DMS153 (cell line): ENCODE results near the gene RGS12.

Source experiments
- DNase-seq: peaks from one replicate; lab custom pipeline; 2025; lab: John Stamatoyannopoulos, UW

The RGS12 gene, protein sequence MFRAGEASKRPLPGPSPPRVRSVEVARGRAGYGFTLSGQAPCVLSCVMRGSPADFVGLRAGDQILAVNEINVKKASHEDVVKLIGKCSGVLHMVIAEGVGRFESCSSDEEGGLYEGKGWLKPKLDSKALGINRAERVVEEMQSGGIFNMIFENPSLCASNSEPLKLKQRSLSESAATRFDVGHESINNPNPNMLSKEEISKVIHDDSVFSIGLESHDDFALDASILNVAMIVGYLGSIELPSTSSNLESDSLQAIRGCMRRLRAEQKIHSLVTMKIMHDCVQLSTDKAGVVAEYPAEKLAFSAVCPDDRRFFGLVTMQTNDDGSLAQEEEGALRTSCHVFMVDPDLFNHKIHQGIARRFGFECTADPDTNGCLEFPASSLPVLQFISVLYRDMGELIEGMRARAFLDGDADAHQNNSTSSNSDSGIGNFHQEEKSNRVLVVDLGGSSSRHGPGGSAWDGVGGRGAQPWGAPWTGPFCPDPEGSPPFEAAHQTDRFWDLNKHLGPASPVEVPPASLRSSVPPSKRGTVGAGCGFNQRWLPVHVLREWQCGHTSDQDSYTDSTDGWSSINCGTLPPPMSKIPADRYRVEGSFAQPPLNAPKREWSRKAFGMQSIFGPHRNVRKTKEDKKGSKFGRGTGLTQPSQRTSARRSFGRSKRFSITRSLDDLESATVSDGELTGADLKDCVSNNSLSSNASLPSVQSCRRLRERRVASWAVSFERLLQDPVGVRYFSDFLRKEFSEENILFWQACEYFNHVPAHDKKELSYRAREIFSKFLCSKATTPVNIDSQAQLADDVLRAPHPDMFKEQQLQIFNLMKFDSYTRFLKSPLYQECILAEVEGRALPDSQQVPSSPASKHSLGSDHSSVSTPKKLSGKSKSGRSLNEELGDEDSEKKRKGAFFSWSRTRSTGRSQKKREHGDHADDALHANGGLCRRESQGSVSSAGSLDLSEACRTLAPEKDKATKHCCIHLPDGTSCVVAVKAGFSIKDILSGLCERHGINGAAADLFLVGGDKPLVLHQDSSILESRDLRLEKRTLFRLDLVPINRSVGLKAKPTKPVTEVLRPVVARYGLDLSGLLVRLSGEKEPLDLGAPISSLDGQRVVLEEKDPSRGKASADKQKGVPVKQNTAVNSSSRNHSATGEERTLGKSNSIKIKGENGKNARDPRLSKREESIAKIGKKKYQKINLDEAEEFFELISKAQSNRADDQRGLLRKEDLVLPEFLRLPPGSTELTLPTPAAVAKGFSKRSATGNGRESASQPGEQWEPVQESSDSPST (N-terminal part only)

DNA sequence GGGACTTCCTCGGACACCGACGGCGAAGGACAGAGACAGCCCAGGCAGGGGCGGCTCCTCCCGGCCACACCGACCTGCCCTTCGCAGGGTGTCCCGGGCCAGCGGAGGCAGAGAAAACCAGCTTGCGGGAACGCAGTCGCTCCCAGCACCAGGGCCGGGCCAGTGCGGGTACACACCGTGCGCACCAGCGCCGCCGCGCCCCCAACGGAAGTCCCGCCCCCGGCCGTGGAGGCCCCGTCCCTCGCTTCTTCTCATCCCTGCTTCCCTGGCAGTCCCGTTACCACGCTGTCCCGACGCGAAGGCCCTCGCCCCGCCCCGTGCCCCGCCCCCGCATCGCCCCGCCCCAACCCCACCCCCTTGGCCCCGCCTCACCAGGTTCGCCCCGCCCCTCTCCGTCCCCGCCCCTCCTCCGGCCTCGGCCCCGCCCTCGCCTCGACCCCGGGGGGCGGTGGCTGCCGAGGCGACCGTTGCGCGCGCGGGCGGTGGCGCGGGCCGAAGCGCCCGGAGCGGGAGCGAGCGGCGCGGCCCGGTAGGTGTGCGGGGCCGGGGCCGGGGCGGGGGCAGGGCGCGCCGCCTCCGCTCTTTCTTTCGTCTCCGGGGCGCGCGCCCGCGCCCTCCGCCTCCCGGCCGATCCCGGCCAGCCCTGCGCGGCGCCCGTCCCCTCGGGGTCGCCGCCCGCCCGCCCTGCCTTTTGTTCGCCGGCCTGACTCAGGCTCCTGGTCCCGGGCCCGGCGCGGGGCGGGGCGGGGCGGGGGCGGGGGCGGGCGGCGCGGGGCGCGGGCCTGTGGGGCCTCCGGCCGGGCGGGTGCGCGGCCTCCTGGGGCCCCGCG, at the start of gene RGS12:
TSS of gene RGS12 (plus strand) at position 451 of the 830 bp plus-strand sequence. CDS start 23,150 bp downstream, outside the sequence.
- DNase-seq: peak; percentile 56

DNA sequence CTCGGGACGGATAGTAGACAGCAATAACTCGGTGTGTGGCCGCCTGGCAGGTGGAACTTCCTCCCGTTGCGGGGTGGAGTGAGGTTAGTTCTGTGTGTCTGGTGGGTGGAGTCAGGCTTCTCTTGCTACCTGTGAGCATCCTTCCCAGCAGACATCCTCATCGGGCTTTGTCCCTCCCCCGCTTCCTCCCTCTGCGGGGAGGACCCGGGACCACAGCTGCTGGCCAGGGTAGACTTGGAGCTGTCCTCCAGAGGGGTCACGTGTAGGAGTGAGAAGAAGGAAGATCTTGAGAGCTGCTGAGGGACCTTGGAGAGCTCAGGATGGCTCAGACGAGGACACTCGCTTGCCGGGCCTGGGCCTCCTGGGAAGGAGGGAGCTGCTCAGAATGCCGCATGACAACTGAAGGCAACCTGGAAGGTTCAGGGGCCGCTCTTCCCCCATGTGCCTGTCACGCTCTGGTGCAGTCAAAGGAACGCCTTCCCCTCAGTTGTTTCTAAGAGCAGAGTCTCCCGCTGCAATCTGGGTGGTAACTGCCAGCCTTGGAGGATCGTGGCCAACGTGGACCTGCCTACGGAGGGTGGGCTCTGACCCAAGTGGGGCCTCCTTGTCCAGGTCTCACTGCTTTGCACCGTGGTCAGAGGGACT, 49.6 kb upstream of the RGS12 start:
- DNase-seq: no peak

DNA sequence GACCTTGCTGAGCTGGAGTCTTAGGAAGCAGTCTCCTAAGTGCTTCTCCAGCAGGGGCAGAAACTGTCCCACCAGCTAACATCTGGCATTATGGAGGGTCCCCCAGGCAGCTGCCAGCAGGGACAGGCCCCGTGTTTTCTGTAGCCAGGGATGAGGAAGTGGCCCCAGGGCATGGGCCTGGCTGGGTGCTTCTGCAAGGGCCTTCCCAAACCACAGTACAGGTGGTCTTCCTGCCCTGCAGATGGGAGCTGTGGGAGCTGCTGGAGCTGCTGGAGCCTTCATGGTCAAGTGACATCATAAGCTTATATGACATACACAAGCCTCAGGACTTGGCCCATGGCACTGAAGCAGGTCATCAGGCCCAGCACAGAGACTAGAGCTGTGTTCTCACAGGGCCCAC, 48.8 kb upstream of the RGS12 start:
- DNase-seq: no peak

DNA sequence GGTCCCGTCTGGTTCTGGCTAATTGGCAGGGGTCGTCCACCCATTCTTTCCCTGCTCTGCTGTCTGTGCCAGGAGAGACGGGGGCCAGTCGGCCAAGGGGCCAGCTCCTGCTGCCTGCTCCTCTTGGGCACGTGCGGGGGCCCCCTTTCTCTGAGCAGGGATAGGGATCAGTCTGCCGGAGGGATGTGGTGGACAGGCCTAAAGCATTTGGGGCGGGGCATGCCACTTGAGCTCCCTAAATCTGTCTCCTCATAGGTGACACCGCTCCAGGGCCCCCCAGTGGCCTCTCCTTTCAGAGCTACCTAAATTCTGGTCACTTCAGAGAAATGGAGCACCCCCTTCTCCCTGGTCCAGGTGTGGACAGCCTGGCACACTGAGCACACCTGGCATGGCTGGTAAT, 48.1 kb upstream of the RGS12 start:
- no peak for DNase-seq

DNA sequence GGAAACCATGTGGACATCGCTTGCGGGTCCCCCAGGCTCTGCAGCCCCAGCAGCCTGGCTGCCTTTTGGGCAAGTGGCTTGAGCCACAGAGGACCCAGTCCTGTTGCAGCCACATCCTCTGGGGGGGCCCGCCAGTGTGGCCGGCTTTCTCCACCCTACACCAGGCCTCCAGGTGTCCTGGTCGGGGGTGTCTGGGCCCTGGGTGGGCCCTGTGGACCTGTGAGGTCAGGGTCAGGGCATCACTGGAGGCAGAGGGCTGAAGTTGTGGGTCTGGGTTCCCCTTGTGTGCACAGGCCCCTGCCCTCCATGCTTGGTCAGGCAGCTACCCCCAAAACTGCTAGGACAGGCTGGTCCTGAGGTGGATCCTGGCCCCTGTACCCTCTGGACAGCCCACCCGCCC, 47.1 kb upstream of the RGS12 start:
- no peak for DNase-seq

DNA sequence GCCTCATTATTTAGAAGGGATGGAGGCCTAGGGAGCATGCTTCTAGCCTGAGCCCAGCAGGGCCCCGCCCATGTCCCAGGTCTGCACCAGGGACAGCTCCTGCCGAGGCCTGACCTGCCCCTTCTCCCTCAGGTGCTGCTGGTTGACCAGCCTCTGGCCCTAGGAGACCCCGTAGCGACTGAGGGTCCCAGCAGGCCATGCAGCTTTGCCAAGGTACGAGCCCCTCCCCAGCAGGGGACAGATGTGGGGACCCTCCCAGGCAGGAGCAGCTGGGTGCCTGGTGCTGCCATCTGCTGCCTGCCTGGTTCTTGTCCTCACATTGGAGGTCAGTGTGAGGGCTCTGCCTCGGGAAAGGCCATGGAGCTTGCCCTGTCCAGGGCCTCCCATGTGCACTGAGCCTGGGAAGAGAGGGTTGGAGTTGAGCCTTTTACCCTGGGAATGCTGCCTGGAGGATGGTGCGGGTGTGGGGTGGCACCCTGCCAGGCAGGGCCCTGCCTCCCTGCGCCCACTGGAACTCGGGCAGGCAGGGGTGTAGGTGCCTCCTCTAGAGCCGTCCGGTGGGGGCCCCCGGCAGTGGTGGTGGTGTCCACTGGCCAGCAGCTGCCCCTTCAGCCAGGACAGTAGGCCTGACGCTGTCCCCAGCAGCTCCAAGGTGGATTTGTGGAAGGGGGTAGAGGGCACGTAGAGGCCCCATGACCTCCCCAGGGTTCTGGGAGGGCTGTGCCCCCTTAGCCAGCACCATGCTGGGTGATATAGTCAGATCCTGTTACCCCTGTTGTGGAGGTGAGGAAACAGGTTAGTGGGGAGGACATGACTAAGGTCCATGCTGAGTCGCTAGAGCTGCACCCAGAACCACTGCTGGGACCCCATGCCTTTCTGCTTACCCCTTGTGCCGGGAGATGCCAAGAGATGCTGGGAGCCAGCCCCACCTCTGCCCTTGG, 46.1 kb upstream of the RGS12 start:
- no peak for DNase-seq

DNA sequence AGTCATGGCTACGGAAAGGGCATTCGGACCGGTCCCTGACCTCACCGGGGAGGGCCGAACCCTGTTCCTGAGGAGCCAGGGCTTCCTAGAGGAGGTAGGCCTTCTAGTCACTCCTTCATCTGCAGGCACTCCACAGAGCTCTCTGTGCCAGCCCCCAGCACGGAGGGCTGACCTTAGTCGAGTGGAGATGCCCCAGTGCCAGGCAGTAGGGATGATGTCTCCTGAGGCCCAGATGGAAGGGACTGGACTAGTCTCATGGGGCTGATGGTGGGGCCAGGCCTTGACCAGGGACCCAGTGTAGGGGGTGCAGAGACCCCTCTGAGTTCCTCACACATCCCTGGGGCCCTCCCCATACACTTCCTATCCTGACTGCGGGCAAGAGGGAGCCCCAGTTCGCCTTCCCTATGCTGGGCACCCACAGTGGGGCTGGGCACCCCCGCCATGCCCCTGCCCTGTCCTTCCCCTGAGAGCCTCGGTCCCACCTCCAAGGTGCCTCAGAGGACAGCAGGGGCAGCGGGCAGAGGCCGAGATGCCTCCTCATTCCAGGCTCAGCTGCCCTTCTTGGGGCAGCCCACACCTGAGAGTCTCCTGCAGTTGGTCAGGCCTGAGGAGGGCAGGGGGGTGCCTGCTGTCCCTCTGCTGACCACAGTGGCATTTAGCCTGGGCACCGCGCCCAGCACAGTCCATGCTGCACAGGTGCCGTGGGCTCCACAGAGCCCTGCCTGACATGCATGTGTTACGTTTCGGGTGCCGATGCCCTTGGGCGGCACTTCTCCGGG, 45.2 kb upstream of the RGS12 start:
- DNase-seq: no peak

DNA sequence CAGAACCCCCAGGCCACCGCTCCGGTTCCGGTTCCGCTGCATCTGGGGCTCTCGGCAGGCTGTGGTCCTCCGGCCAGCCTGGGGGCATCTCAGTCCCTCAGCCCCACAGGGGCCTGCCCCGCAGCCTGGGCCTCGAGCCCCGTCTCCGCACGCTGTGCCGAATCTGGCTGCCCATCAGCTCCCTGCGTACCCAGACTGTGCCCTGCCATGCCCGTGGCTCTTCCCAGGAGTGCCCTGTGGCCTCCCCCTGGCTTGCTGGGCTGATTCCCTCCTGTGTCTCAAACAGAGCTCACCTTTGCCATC, 44.7 kb upstream of the RGS12 start:
- no peak for DNase-seq

DNA sequence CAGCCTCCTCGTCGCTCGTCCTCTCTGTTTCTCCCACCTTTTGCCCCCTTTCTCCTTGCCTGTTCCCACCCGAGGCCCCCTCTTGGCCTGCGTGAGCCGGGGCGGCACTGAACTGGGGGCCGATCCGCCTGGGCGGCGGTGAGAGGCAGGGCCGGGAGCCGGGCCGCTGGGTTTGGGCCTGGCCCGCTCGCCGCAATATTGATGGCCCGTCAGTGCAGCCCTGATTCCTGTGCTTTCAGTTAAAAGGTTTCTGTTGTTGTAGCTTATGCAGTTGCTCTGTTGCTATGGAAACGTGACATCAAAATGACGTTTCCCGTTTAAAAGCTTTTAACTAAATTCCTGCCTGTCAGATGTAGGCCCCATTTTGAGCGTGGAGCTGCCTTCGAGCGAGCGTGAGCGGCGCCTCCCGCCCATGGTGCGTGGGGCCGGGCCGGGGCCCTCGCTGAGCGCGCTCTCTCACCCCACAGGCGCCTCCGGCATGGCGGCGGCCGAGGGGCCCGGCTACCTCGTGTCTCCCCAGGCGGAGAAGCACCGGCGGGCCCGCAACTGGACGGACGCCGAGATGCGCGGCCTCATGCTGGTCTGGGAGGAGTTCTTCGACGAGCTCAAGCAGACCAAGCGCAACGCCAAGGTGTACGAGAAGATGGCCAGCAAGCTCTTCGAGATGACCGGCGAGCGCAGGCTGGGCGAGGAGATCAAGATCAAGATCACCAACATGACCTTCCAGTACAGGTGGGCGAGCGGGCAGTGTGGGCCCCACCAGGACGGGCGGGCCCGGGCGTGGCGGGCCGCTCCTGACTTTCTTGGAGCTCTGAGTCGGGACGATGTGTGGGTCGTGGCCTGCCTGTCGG, 43.8 kb upstream of the RGS12 start, which contains the start of gene MSANTD1:
TSS of gene MSANTD1 (plus strand) at position 349 of the 851 bp plus-strand sequence. CDS start at position 413, 64 bp downstream.
- DNase-seq: no peak

DNA sequence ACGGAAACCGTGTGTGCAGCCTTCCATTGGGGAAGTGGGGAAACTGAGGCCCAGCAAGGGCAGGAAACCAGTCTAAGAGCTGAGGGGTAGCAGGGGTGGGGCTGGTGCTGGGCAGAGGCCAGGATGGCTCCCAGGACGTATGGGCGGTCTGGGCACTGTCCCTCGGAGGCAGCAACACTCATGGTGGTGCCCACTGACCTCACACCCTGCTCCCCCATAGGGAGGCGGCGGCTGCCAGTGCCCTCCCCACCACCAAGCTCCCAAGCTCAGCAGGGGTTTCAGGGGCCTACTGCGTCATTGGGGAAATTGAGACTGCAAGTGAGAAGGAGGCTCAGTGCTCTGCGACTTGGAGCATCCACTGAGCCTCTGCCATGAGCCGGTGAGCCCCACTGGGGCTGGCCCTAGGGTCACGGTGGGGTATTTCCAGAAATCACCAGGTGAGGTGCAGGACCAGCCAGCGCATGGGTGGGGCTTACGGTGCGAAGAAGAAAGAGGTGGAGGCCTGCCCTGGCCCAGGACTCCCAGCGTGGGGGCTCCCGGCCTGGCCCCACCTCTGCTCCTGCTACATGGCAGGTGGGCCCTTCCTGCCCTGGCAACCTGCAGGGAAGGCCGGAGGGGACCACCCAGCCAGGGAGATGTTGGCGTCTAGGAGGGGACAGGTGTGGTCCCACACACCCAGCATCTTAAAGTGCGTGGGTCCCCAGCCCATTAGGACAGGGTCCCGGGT, 42.9 kb upstream of the RGS12 start:
- no peak for DNase-seq

DNA sequence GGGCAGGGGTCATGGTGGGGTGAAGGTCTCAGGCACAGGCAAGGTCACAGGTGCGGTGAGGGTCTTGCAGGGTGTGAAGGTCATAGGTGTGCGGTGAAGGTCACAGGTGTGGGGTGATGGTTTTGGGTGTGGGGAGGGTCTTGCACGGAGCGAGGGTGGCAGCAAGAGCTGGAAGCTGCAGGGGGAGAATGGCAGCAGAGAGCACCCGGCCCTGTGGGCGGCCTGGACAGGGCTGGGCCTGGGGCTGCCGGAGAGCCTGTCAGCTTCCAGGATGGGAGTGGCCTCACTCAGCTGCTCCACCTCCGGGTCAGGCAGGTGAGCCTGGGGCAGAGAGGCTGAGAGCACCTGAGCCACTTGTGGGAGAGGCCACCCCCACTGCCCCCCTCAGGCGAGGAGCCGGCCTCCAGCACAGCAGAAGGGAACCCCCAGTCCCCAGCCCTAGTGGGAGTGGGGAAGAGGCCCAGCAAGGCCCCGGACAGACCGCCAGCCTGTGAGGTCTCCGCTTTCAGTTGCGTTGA, 42.3 kb upstream of the RGS12 start:
- DNase-seq: peak; percentile 44

DNA sequence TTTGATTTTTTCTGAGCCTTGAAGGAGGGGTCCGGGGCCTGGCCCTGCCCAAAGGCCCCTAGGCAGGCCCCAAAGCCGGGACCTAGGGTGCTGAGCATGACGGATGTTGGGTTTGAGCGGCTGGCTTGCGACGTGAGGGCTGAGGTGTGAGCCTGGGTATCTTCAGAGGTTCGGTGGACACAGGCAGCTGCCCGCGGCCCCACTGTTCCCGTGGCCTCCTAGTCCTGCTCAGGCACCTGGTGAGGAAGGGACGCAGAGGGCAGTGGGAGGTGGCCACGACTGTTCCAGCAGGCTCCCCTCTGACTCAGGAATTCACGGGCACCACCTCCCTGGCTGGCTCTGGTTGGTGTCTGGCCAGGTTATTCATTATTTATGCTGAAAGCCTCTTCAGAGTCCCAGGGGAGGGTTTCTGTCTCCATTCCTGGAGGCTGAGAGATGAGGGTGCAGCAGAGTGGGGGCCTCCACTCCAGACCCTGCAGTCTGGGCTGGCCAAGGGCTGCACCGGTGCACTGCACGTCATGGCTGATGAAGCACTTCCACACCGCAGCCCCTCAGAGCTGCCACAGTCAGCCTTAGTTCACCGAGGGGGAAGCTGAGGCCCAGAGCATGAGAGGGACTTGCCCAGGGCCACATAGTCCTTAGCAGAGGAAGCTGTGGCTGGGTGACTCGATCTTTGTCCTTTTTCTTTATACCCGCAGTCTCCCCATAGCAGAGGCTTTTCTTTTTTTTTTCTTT, 41.7 kb upstream of the RGS12 start:
- peak; percentile 51 for DNase-seq

DNA sequence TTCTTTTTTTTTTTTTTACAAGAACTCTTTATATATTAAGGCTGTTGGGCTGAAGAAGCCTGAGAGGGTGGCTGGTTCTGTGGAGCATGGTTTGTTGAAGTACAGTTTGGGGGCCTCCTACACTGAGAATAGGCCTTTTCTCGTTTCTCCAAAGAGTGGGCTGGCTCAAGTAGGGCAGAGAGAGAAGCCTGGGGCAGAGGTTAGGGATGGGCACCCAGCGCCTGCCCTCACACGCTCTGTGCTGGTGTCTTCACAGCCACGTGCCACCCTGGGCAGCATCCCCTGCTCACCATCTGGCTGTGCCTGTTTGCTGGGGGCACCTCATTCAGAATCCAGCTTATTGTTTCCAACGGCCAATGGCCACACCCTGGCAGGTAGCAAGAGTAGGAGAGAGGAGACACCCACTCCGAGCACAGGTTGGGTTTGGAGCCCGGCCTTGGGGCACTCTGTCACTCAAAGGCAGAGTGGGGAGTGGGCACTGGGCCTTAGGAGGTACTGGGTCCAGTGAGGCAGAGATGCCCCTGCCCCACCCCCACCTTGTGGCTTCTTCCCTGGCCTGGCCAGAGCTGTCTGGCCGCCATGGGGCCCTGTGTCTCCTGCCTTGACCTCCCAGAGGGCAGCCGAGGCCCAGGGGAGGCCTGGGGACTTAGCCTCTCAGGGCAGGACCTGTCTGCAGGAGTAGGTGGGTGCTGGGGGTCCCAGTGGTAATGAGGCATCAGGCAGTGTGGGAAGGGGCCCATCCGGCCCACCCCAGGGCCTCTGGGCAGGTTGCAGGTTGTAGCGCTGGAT, 40.9 kb upstream of the RGS12 start:
- DNase-seq: no peak

DNA sequence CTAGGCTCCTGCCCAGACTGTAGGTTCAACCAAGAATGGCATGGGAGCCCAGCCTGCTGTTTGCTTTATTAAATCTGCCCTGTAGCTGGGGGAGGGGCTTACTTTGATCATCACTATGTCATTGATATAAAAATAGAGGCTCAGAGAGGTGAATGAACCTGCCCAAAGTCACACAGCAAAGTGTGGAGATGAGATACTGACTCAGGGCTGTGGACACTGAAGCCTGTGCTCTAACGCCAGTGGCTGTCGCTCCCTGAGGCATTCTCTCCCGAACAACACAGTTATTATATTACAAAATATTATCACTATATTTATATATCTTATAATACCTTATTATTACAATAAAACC, 40.4 kb upstream of the RGS12 start:
- DNase-seq: no peak

DNA sequence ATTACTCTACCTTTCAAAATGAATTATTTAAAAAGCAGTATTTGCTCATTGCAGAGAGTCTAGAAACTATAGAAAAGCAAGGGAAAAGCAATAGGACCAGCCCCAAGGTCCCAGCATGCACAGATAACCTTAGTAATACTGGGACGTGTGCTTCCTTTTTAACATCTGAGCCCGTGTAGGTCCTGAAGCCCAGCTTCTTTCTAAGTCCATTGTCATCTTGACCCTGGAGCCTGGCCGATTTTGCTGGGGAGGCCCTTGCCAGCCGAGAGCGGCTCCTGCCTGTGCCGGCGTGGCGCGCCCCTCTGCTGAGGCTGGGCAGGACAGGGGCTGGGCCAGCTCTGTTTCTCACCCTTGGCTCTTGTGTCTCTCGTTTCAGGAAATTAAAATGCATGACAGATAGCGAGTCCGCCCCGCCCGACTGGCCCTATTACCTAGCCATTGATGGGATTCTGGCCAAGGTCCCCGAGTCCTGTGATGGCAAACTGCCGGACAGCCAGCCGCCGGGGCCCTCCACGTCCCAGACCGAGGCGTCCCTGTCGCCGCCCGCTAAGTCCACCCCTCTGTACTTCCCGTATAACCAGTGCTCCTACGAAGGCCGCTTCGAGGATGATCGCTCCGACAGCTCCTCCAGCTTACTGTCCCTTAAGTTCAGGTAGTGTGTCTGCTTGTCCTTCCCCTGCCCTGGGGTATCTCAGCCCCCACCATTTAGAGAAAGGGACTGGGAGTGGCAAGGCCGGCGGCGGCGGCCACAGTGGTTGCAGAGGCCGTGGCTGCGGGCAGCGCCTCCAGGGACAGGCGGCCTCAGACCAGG, 39.8 kb upstream of the RGS12 start:
- DNase-seq: no peak
